Activated naive CD4-positive, alpha-beta T cell treated with anti-CD3 and anti-CD28 coated beads, Interleukin-2, amount 10 ng/mL, durations not matched to agents 7 days and 5 days (primary cell): ENCODE results near the gene SPATA17.

Experiments used
- CTCF ChIA-PET: fragments of 350-600 bp; sonication (Branson Sonifier 250); formaldehyde crosslinking; loops from one replicate; lab custom pipeline; 2021; ENCODE audit warnings: antibody characterized with exemption; lab: Charles Lee
- DNase-seq: peaks from one replicate; pipeline ENCODE4 v3.0.0-alpha.2; 2020
- H3K27ac Mint-ChIP-seq: one replicate; pipeline ENCODE4 v1.8.0; 2021; ENCODE audit warnings: mild to moderate bottlenecking, moderate library complexity, mixed read lengths
- H3K27me3 Mint-ChIP-seq: one replicate; pipeline ENCODE4 v1.8.0; 2021; ENCODE audit warnings: mild to moderate bottlenecking, mixed read lengths
- H3K36me3 Mint-ChIP-seq: one replicate; pipeline ENCODE4 v1.8.0; 2021; ENCODE audit warnings: mixed read lengths
- H3K4me1 Mint-ChIP-seq: one replicate; pipeline ENCODE4 v1.8.0; 2021; ENCODE audit warnings: mixed read lengths
- H3K4me3 Mint-ChIP-seq: one replicate; pipeline ENCODE4 v1.8.0; 2021; ENCODE audit warnings: mild to moderate bottlenecking, moderate library complexity, mixed read lengths
- H3K9me3 Mint-ChIP-seq: one replicate; pipeline ENCODE4 v1.8.0; 2021; ENCODE audit warnings: mixed read lengths

Gene SPATA17

DNA sequence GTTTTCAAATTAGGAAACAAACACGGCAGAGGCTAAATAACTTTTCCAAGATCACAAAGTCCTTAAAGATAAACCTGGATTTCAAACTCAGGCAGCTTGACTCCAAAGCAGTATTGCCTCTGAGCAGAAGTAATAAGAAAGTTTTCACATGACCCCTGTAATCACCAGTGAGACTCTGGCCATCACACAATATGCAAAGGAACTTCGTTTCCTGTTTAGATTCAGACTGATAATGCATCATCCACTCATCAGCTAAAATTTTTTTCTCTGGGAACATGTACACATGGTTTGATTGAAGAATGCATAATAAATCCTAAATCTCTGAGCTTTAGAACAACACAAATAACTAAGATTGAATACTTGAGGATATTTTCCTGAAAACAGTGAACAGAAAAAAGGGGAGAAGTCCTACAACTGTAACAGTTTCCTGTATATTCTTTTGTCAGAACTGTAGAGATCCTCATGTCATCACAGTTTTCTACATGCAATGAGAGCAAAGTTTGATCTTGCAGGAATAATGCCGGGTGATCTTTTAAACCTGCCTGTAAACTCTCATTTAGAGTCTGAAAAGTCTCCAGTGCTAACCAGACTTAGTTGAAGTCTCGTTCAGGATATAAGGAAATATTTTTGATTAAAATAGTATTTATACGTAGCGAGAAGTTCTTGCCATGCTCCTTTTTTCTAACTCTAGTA lies 225.3 kb downstream of the SPATA17 start:
- peaks cover 6% of the 10 kb centered on the region for H3K9me3 Mint-ChIP-seq
- DNase-seq: no peak
- no peak overlapping the region for H3K27ac Mint-ChIP-seq
- CTCF ChIA-PET: no interaction called here
- H3K27me3 Mint-ChIP-seq: no peaks in the 10 kb centered on the region
- no peaks in the 10 kb centered on the region for H3K36me3 Mint-ChIP-seq
- H3K4me1 Mint-ChIP-seq: no peaks in the 10 kb centered on the region
- H3K4me3 Mint-ChIP-seq: no peak overlapping the region

- CTCF ChIA-PET: no interaction called here
- Mint-ChIP-seq H3K27me3 (no peaks in the 10 kb centered on the region), H3K4me3 (no peak overlapping the region), H3K36me3 (no peaks in the 10 kb centered on the region), H3K27ac (no peak overlapping the region), H3K9me3 (peaks cover 6% of the 10 kb centered on the region), H3K4me1 (no peaks in the 10 kb centered on the region)
- no peak for DNase-seq
Measured at GRCh38 chr1:217857061-217857460, 225.9 kb downstream of the SPATA17 start.

DNA sequence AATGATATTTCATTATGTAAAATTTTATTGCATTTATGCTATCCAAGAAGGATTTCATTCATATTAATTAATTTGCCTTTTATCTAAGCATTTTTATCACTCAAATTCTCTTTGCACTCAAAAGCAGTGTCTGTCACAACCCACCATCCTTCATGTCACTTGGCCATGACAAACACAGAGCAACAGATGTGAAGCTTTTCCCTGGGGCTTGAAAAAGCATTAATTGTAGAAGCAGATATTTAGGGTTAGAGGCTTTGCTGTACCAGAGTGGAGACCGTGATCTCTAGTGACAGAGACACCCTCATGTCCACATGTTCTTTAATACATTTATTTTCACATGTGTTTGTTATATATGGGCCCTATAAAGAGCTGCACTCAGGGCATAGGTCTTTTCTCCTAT lies 230.5 kb downstream of the SPATA17 start:
- no peak overlapping the region for H3K27ac Mint-ChIP-seq
- peaks cover 6% of the 10 kb centered on the region for H3K9me3 Mint-ChIP-seq
- H3K36me3 Mint-ChIP-seq: no peaks in the 10 kb centered on the region
- CTCF ChIA-PET: no interaction called here
- no peaks in the 10 kb centered on the region for H3K27me3 Mint-ChIP-seq
- H3K4me3 Mint-ChIP-seq: no peak overlapping the region
- no peak for DNase-seq
- no peaks in the 10 kb centered on the region for H3K4me1 Mint-ChIP-seq

- Mint-ChIP-seq H3K36me3 (no peaks in the 10 kb centered on the region), H3K4me3 (no peak overlapping the region), H3K9me3 (no peaks in the 10 kb centered on the region), H3K27me3 (no peaks in the 10 kb centered on the region), H3K27ac (no peak overlapping the region), H3K4me1 (no peaks in the 10 kb centered on the region)
- DNase-seq: no peak
- CTCF ChIA-PET: no interaction called here
Measured at GRCh38 chr1:217867446-217867995, 236.4 kb downstream of the SPATA17 start.

DNA sequence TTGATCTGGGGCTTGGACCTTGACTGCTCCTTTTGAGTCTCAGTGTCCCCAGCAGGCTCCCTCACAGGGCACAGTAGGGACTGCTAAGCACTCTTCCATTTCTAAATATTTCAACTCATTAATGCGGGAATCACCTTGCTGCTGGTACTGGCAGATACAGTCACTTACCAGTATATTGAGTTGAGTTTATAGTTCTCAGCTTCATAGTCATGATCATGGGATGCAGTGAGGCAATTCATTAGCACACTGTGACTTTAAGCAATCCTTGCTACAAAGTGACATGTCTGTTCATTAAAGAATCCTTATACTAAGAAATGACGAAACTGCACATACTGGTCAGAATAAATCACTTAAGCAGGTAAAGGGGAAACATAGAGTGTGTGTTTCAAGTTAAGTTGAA lies 240.8 kb downstream of the SPATA17 start:
- Mint-ChIP-seq H3K9me3 (no peaks in the 10 kb centered on the region), H3K27me3 (no peaks in the 10 kb centered on the region), H3K4me3 (no peak overlapping the region), H3K36me3 (no peaks in the 10 kb centered on the region), H3K4me1 (no peaks in the 10 kb centered on the region), H3K27ac (no peak overlapping the region)
- CTCF ChIA-PET: no interaction called here
- DNase-seq: no peak

DNA sequence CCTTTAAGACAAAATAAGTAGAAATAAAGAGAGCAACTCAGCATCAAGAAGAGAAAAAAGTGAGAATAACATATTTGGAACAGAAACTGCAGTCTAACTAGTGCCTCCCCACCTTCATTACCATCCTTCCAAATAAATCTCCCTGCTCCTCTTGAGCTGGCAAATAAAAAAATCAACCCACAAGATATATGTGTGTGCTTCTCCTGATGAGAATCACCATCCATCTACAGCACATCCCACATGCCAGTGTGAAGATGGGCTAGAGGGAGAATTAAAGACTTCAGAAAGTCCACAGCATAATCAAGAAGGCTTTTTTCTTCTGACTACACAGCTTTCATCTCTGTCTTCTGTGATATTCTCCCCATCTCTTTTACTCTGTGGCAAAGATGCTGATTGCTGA lies 244.1 kb downstream of the SPATA17 start:
- H3K4me1 Mint-ChIP-seq: no peaks in the 10 kb centered on the region
- no peaks in the 10 kb centered on the region for H3K27me3 Mint-ChIP-seq
- no peak overlapping the region for H3K27ac Mint-ChIP-seq
- H3K9me3 Mint-ChIP-seq: no peaks in the 10 kb centered on the region
- CTCF ChIA-PET: no interaction called here
- H3K36me3 Mint-ChIP-seq: no peaks in the 10 kb centered on the region
- DNase-seq: no peak
- no peak overlapping the region for H3K4me3 Mint-ChIP-seq

GRCh38 chr1:217876401-217876800 lies 245.3 kb downstream of the SPATA17 start:
- Mint-ChIP-seq H3K4me3 (no peak overlapping the region), H3K36me3 (no peaks in the 10 kb centered on the region), H3K4me1 (no peaks in the 10 kb centered on the region), H3K9me3 (no peaks in the 10 kb centered on the region), H3K27me3 (no peaks in the 10 kb centered on the region), H3K27ac (no peak overlapping the region)
- CTCF ChIA-PET: no interaction called here
- DNase-seq: no peak

DNA sequence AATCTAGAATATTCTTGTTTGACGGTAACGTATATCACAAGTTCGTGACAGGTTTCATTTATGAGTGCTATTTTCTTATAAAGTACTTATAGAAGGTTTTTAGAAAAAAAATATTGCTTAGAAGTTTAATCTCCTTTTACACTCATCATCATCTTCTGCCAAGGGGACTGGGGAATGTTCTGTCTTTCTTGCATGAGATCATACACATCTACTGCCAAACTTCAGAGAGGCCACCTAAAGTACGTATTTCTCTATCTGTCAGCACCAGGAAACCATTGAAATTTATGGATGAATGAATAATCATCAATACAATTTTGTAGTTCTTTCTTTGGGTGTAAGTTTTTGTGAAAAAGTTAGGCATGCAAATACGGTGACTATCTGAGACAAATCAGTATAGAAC lies 245.8 kb downstream of the SPATA17 start:
- CTCF ChIA-PET: no interaction called here
- Mint-ChIP-seq H3K27ac (no peak overlapping the region), H3K4me3 (no peak overlapping the region), H3K9me3 (no peaks in the 10 kb centered on the region), H3K27me3 (no peaks in the 10 kb centered on the region), H3K36me3 (no peaks in the 10 kb centered on the region), H3K4me1 (no peaks in the 10 kb centered on the region)
- no peak for DNase-seq

- DNase-seq: no peak
- Mint-ChIP-seq H3K4me1 (no peaks in the 10 kb centered on the region), H3K4me3 (no peak overlapping the region), H3K36me3 (no peaks in the 10 kb centered on the region), H3K27me3 (no peaks in the 10 kb centered on the region), H3K27ac (no peak overlapping the region), H3K9me3 (peaks cover 3% of the 10 kb centered on the region)
- CTCF ChIA-PET: no interaction called here
Measured at GRCh38 chr1:217881131-217881543, 250.0 kb downstream of the SPATA17 start.

DNA sequence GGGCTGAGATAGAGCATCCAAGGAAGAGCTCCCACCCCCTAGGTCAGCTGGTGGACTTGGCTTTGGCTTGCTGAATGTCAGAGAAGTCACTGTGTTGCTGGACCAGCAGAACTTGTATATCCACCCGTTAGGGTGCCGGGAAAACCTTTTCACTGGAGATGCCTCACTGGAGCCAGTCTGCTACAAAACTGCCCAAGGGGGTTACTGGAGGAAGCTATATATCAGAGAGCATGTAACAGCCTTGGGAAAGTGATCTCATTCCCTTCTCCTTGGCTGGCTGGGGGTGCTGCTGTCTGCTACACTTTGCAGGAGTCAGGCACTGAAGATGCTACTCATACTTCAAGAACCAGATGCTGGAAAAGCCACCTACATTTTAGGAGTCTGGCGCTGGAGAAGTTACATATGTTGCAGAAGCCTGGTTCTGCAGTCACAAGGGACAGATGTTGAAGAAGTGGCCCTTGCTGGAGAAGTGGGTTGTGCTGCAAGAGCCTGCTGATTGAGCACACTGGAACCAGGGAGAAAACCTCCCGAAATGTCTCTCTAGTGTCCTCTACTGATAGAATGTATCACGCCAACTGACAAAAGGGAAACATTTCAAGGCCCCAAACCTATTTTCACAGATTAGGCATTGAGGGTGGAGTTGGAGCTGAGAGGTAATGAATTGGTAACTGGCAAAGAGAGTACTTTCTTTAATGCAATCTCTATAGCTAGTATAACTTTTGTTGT lies 250.6 kb downstream of the SPATA17 start:
- Mint-ChIP-seq H3K36me3 (no peaks in the 10 kb centered on the region), H3K4me3 (no peak overlapping the region), H3K27ac (no peak overlapping the region), H3K4me1 (no peaks in the 10 kb centered on the region), H3K27me3 (no peaks in the 10 kb centered on the region), H3K9me3 (peaks cover 3% of the 10 kb centered on the region)
- CTCF ChIA-PET: no interaction called here
- no peak for DNase-seq

DNA sequence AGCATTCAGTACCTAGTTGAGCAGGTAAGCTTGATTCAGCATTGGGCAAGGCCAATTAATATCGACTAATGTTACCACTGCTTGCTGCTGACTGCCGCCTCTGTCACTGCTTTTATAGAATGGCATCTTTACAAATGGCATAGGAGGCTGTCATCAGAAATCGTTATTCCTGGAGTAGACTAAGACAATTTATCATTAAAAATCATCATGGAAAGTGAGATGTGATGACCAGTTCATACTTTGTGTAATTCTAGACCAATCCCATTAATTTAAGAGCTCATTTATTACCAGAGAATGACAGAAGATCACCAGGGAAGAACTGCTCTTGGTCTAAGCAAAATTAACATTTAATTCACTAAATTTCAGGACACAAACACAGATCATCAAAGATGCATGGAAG lies 254.0 kb downstream of the SPATA17 start:
- Mint-ChIP-seq H3K4me1 (no peaks in the 10 kb centered on the region), H3K36me3 (no peaks in the 10 kb centered on the region), H3K27ac (no peak overlapping the region), H3K4me3 (no peak overlapping the region), H3K9me3 (peaks cover 6% of the 10 kb centered on the region), H3K27me3 (no peaks in the 10 kb centered on the region)
- no peak for DNase-seq
- CTCF ChIA-PET: no interaction called here

GRCh38 chr1:217888328-217888727 lies 257.2 kb downstream of the SPATA17 start:
- CTCF ChIA-PET: no interaction called here
- H3K27ac Mint-ChIP-seq: no peak overlapping the region
- DNase-seq: no peak
- H3K9me3 Mint-ChIP-seq: peaks cover 5% of the 10 kb centered on the region
- no peaks in the 10 kb centered on the region for H3K4me1 Mint-ChIP-seq
- no peaks in the 10 kb centered on the region for H3K27me3 Mint-ChIP-seq
- no peaks in the 10 kb centered on the region for H3K36me3 Mint-ChIP-seq
- H3K4me3 Mint-ChIP-seq: no peak overlapping the region

DNA sequence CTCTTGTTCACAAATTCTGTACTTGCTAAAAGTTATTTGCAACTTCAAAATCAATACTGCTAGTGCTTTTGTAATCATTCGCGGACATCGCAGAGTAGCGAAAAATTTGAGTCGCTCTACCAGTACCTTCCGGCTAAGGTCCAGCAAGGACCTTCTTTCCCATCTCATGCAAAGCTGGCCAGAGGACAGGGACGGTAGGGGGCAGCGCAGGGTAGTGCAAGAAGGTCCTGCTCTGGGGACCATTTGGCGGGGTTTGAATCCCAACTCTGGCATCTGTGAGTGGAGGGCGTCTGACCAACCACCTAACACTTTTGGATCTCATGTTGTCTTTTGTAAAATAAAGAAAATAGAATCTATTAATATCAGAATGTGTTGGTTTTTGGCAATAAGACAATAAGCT lies 258.3 kb downstream of the SPATA17 start:
- Mint-ChIP-seq H3K4me1 (no peaks in the 10 kb centered on the region), H3K4me3 (no peak overlapping the region), H3K27me3 (no peaks in the 10 kb centered on the region), H3K9me3 (peaks cover 2% of the 10 kb centered on the region), H3K36me3 (no peaks in the 10 kb centered on the region), H3K27ac (no peak overlapping the region)
- DNase-seq: no peak
- CTCF ChIA-PET: no interaction called here

DNA sequence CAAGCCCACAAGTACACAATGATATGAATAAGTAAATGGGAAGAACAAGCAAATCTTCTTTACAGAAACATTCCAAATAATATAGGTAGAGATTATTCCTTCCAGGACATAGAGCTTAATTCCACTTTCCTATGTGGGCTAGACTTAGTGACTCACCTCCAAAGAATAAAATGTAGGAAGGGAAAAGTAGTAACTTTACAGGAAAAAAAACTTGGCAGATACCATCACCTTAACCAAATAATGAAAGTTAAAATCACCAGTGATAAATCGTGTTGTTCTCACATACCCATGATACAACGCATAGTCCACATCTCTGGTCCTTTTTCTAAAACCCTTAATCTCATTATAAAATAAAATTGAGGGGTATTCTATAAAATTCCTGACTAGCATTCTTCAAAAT lies 260.8 kb downstream of the SPATA17 start:
- no peaks in the 10 kb centered on the region for H3K4me1 Mint-ChIP-seq
- H3K27ac Mint-ChIP-seq: no peak overlapping the region
- CTCF ChIA-PET: no interaction called here
- no peak for DNase-seq
- H3K4me3 Mint-ChIP-seq: no peak overlapping the region
- no peaks in the 10 kb centered on the region for H3K27me3 Mint-ChIP-seq
- no peaks in the 10 kb centered on the region for H3K36me3 Mint-ChIP-seq
- H3K9me3 Mint-ChIP-seq: peaks cover 2% of the 10 kb centered on the region

DNA sequence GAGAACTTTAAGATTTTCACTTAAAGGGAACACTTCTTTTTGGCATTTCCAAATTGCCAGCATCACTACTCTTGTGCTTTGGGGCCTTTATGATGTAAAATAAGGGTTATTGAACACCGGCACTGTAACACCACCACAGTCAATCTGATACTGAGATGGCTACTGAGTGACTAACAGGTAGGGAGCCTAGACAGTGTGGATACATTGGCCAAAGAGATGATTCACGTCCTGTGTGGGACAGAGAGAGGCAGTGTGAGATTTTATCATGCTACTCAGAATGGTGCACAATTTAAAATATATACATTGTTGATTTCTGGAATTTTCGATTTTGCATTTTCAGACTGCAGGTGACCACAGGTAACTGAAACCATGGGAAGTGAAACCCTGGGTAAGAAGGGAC lies 261.6 kb downstream of the SPATA17 start:
- Mint-ChIP-seq H3K27ac (no peak overlapping the region), H3K36me3 (no peaks in the 10 kb centered on the region), H3K4me3 (no peak overlapping the region), H3K27me3 (no peaks in the 10 kb centered on the region), H3K9me3 (peaks cover 2% of the 10 kb centered on the region), H3K4me1 (no peaks in the 10 kb centered on the region)
- CTCF ChIA-PET: no interaction called here
- DNase-seq: no peak
